MM.1S (cell line): Measurements from ENCODE around the gene GJA9.
"Not testable (repeated sequence)": the region's sequence is repeated elsewhere in the genome, so short reads cannot be mapped to it uniquely, and the experiment has no call there.

Experiments used
- CTCF ChIP-seq: fragments of 300-600 bp; sonication (generic); IDR thresholded peaks from 2 replicates; pipeline ENCODE4 v1.5.1; 2016; ENCODE audit warnings: antibody characterized with exemption, low read length, mixed read lengths
- EZH2phosphoT487 ChIP-seq: fragments of 300-600 bp; sonication (generic); IDR thresholded peaks from 2 replicates; pipeline ENCODE4 v1.6.1; 2018; ENCODE audit warnings: antibody characterized with exemption, low read length

DNA sequence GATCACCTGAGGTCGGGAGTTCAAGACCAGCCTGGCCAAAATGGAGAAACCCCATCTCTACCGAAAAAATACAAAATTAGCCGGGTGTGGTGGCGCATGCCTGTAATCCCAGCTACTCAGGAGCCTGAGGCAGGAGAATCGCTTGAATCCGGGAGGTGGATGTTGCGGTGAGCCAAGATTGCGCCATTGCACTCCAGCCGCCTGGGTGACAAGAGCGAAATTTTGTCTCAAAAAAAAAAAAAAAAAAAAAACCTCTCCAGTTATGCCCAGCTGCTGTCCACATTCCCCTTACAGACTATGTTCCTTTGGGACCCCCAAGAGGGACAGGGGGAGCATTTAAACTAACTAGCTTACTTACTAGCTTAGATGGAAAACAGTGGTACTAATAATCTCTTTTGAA is 45.1 kb downstream of the GJA9 start:
- TF ChIP-seq CTCF, EZH2phosphoT487: not testable (repeated sequence)
